K562 (cell line): ENCODE measurements around the gene SERPINA5.
A peak's percentile ranks its signal among the peaks of the same experiment; 100 is the strongest.

Source experiments
- CBX8 ChIP-seq: fragments of 200-600 bp; sonication (generic); IDR thresholded peaks from 2 replicates; pipeline ENCODE4 v1.6.1; 2012; ENCODE audit warnings: borderline replicate concordance, mixed run types, low read depth, mild to moderate bottlenecking, moderate library complexity, mixed read lengths, low read length, control low read depth, inconsistent platforms; ENCODE audit not compliant: poor library complexity, severe bottlenecking; ENCODE audit errors: extremely low read depth
- CTCF ChIP-seq, 3 experiments: IDR thresholded peaks in 2 of 3; conservative IDR thresholded peaks in 1 of 3; 2 replicates each; pipeline ENCODE4 v1.5.1; 2011 to 2012; ENCODE audit warnings: low read length in 3 of 3, mild to moderate bottlenecking in 3 of 3, control low read depth in 2 of 3, improper control_type of control experiment in 1 of 3, inconsistent platforms in 1 of 3, low read depth in 1 of 3, mixed read lengths in 1 of 3, moderate library complexity in 1 of 3; ENCODE audit not compliant: insufficient read depth in 2 of 3
- JUNB ChIP-seq: fragments of 450-650 bp; formaldehyde crosslinking; conservative IDR thresholded peaks from 2 replicates; pipeline ENCODE4 v1.4.0; 2020; ENCODE audit warnings: mild to moderate bottlenecking
- MAX ChIP-seq: sonication (generic); formaldehyde crosslinking; IDR thresholded peaks from 2 replicates; pipeline ENCODE4 v1.9.0; 2022; ENCODE audit warnings: mild to moderate bottlenecking, missing genetic modification reagents
- ZNF224 ChIP-seq: sonication (generic); formaldehyde crosslinking; IDR thresholded peaks from 2 replicates; pipeline ENCODE4 v1.8.0; 2022; ENCODE audit warnings: mild to moderate bottlenecking, missing genetic modification reagents

- TF ChIP-seq MAX (CRISPR knock-in tag), result no peak
- no peak for TF ChIP-seq CBX8
- TF ChIP-seq ZNF224 (CRISPR knock-in tag), result no peak
- peak; percentile 62 to 68 (median 65) for TF ChIP-seq CTCF (IDR thresholded peaks at IDR 0.05 in 2 of 3, conservative IDR thresholded peaks at IDR 0.05 in 1 of 3; ENCODE audit: insufficient read depth in 2 of 3, low read depth in 1 of 3, low read length in 3 of 3)
- TF ChIP-seq JUNB (CRISPR knock-in tag), result no peak
Measured at GRCh38 chr14:94548999-94549985, 31.9 kb upstream of the SERPINA5 start.
